ENCODE results near the gene PLXND1. TPM values are rescaled to one million over a fixed set of nuclear protein-coding genes. Genes with fewer than 3 reads are reported as not detected.

Gene PLXND1
- total and polyA plus RNA-seq, 7 experiments from 2014 or later, result 0.38 to 82.5 (median 7.1) TPM; not detected in 1

GRCh38 chr3:129594907-129595390 is 11.5 kb downstream of the PLXND1 start:
- Mint-ChIP-seq H3K4me3 (peak overlapping the region in 2 of 10 donors; percentile 18 to 34), H3K9me3 (no peaks in the 10 kb centered on the region), H3K4me1 (peaks cover 14 to 38% (median 31%) of the 10 kb centered on the region in 7 donors), H3K36me3 (no peaks in the 10 kb centered on the region), H3K27ac (peak overlapping the region in 2 of 9 donors; percentile 14 to 55), H3K27me3 (peaks cover 0 to 59% (median 5%) of the 10 kb centered on the region in 5 donors)
- intact Hi-C loops (cut with micrococcal nuclease), result loop anchor here in 1 of 2 donors (2.0 kb wide), 1 partner anchor 18 kb away; no protein-coding TSS in a partner anchor
- Histone ChIP-seq H3K36me3 (ENCODE audit: control insufficient read depth in 2 of 3, insufficient read depth in 3 of 3, low read length in 3 of 3) (no peaks in the 10 kb centered on the region), H3K27me3 (ENCODE audit: control insufficient read depth in 2 of 2, insufficient read depth in 2 of 2, low read length in 2 of 2) (no peaks in the 10 kb centered on the region), H3K9me3 (ENCODE audit: control insufficient read depth in 2 of 3, low read length in 3 of 3) (no peaks in the 10 kb centered on the region), H3K27ac (ENCODE audit: low read depth, low read length) (no peak overlapping the region), H3K4me3 (ENCODE audit: low read length) (no peak overlapping the region), H3K4me1 (ENCODE audit: control insufficient read depth in 2 of 2, insufficient read depth in 2 of 2, low read length in 2 of 2) (peaks cover 20 to 28% of the 10 kb centered on the region in 2 donors)
- ChIA-PET POLR2A (interaction anchor here (3.1 kb wide), 1 partner anchor 154 kb away, joined by 10 read pairs; the partner anchor contains the start of genes IFT122 and MBD4), CTCF (no interaction called here)
- ATAC-seq, result no peak
- no peak for DNase-seq

- CTCF ChIA-PET, result no interaction called here
- Histone ChIP-seq H3K27ac (ENCODE audit: low read depth, low read length) (no peak overlapping the region), H3K4me1 (ENCODE audit: control insufficient read depth in 2 of 2, insufficient read depth in 2 of 2, low read length in 2 of 2) (peaks cover 20 to 28% of the 10 kb centered on the region in 2 donors), H3K4me3 (ENCODE audit: low read length) (no peak overlapping the region), H3K9me3 (ENCODE audit: control insufficient read depth in 2 of 3, low read length in 3 of 3) (no peaks in the 10 kb centered on the region), H3K36me3 (ENCODE audit: control insufficient read depth in 2 of 3, insufficient read depth in 3 of 3, low read length in 3 of 3) (no peaks in the 10 kb centered on the region), H3K27me3 (ENCODE audit: control insufficient read depth in 2 of 2, insufficient read depth in 2 of 2, low read length in 2 of 2) (no peaks in the 10 kb centered on the region)
- DNase-seq (no peak), ATAC-seq (no peak)
- Mint-ChIP-seq H3K27me3 (peaks cover 0 to 58% (median 5%) of the 10 kb centered on the region in 5 donors), H3K27ac (peak overlapping the region in 5 of 9 donors; percentile 14 to 89 (median 63)), H3K9me3 (no peaks in the 10 kb centered on the region), H3K36me3 (no peaks in the 10 kb centered on the region), H3K4me3 (peak overlapping the region; percentile 12 to 81 (median 75)), H3K4me1 (peaks cover 14 to 38% (median 31%) of the 10 kb centered on the region in 7 donors)
- intact Hi-C loops (cut with micrococcal nuclease), result loop anchor here in 1 of 2 donors (2.0 kb wide), 1 partner anchor 18 kb away; no protein-coding TSS in a partner anchor
- POLR2A ChIA-PET, result interaction anchor here (1.2 to 3.1 kb wide), 3 partner anchors 11 to 154 kb away, joined by 5 to 12 read pairs (median 10); partner anchors contain the start of genes IFT122, MBD4 and PLXND1
Observed at GRCh38 chr3:129594409-129594808, 12.1 kb downstream of the PLXND1 start.

- peak overlapping the region; percentile 53 to 89 (median 71) for H3K27ac Mint-ChIP-seq
- H3K4me1 Mint-ChIP-seq, result peaks cover 14 to 38% (median 30%) of the 10 kb centered on the region in 7 donors
- H3K27me3 ChIP-seq (ENCODE audit: control insufficient read depth in 2 of 2, insufficient read depth in 2 of 2, low read length in 2 of 2), result no peaks in the 10 kb centered on the region
- DNase-seq, result peak in 7 of 9 donors; percentile 30 to 65 (median 51)
- no peaks in the 10 kb centered on the region for H3K9me3 Mint-ChIP-seq
- peak overlapping the region; percentile 12 for H3K4me3 ChIP-seq (ENCODE audit: low read length)
- CTCF ChIA-PET, result interaction anchor here (0.6 to 0.7 kb wide), 2 partner anchors 17 to 348 kb away, joined by 3 read pairs; no protein-coding TSS in a partner anchor
- H3K9me3 ChIP-seq (ENCODE audit: control insufficient read depth in 2 of 3, low read length in 3 of 3), result no peaks in the 10 kb centered on the region
- intact Hi-C loops (cut with micrococcal nuclease), result loop anchor here in 1 of 2 donors (2.0 kb wide), 1 partner anchor 17 kb away; no protein-coding TSS in a partner anchor
- POLR2A ChIA-PET, result interaction anchor here (1.2 to 3.1 kb wide), 3 partner anchors 12 to 153 kb away, joined by 5 to 12 read pairs (median 10); partner anchors contain the start of genes IFT122, MBD4 and PLXND1
- peaks cover 20 to 28% of the 10 kb centered on the region in 2 donors for H3K4me1 ChIP-seq (ENCODE audit: control insufficient read depth in 2 of 2, insufficient read depth in 2 of 2, low read length in 2 of 2)
- peak overlapping the region; percentile 62 to 81 (median 75) for H3K4me3 Mint-ChIP-seq
- H3K36me3 ChIP-seq (ENCODE audit: control insufficient read depth in 2 of 3, insufficient read depth in 3 of 3, low read length in 3 of 3), result no peaks in the 10 kb centered on the region
- H3K36me3 Mint-ChIP-seq, result no peaks in the 10 kb centered on the region
- no peak overlapping the region for H3K27ac ChIP-seq (ENCODE audit: low read depth, low read length)
- peak; percentile 68 for ATAC-seq
- peaks cover 0 to 57% (median 5%) of the 10 kb centered on the region in 5 donors for H3K27me3 Mint-ChIP-seq
Observed at GRCh38 chr3:129593595-129594339, 12.7 kb downstream of the PLXND1 start.

- Mint-ChIP-seq H3K36me3 (no peaks in the 10 kb centered on the region), H3K27me3 (peaks cover 0 to 57% (median 5%) of the 10 kb centered on the region in 5 donors), H3K27ac (peak overlapping the region in 6 of 9 donors; percentile 55 to 80 (median 69)), H3K4me1 (peaks cover 14 to 38% (median 30%) of the 10 kb centered on the region in 7 donors), H3K4me3 (peak overlapping the region; percentile 38 to 81 (median 74)), H3K9me3 (no peaks in the 10 kb centered on the region)
- no peak for DNase-seq
- no peaks in the 10 kb centered on the region for H3K9me3 ChIP-seq (ENCODE audit: control insufficient read depth in 2 of 3, low read length in 3 of 3)
- no peaks in the 10 kb centered on the region for H3K27me3 ChIP-seq (ENCODE audit: control insufficient read depth in 2 of 2, insufficient read depth in 2 of 2, low read length in 2 of 2)
- intact Hi-C loops (cut with micrococcal nuclease), result no loop called here
- H3K4me1 ChIP-seq (ENCODE audit: control insufficient read depth in 2 of 2, insufficient read depth in 2 of 2, low read length in 2 of 2), result peaks cover 20 to 28% of the 10 kb centered on the region in 2 donors
- peak overlapping the region; percentile 12 for H3K4me3 ChIP-seq (ENCODE audit: low read length)
- ChIA-PET CTCF (interaction anchor here (0.7 kb wide), 1 partner anchor 16 kb away, joined by 3 read pairs; no protein-coding TSS in a partner anchor), POLR2A (interaction anchor here (2.7 to 3.1 kb wide), 2 partner anchors 16 to 153 kb away, joined by 10 to 12 read pairs; partner anchors contain the start of genes IFT122 and MBD4)
- no peak overlapping the region for H3K27ac ChIP-seq (ENCODE audit: low read depth, low read length)
- ATAC-seq, result peak; percentile 5
- H3K36me3 ChIP-seq (ENCODE audit: control insufficient read depth in 2 of 3, insufficient read depth in 3 of 3, low read length in 3 of 3), result no peaks in the 10 kb centered on the region
Observed at GRCh38 chr3:129593230-129593594, 13.3 kb downstream of the PLXND1 start.

- ATAC-seq, result no peak
- no peaks in the 10 kb centered on the region for H3K9me3 Mint-ChIP-seq
- H3K36me3 ChIP-seq (ENCODE audit: control insufficient read depth in 2 of 3, insufficient read depth in 3 of 3, low read length in 3 of 3), result no peaks in the 10 kb centered on the region
- H3K27ac Mint-ChIP-seq, result peak overlapping the region in 4 of 9 donors; percentile 55 to 80 (median 70)
- H3K27me3 ChIP-seq (ENCODE audit: control insufficient read depth in 2 of 2, insufficient read depth in 2 of 2, low read length in 2 of 2), result no peaks in the 10 kb centered on the region
- ChIA-PET CTCF (no interaction called here), POLR2A (interaction anchor here (2.7 to 3.1 kb wide), 2 partner anchors 16 to 152 kb away, joined by 10 to 12 read pairs; partner anchors contain the start of genes IFT122 and MBD4)
- peaks cover 20 to 28% of the 10 kb centered on the region in 2 donors for H3K4me1 ChIP-seq (ENCODE audit: control insufficient read depth in 2 of 2, insufficient read depth in 2 of 2, low read length in 2 of 2)
- no peak overlapping the region for H3K27ac ChIP-seq (ENCODE audit: low read depth, low read length)
- H3K4me3 Mint-ChIP-seq, result peak overlapping the region in 7 of 10 donors; percentile 38 to 81 (median 72)
- intact Hi-C loops (cut with micrococcal nuclease), result no loop called here
- H3K4me1 Mint-ChIP-seq, result peaks cover 14 to 38% (median 31%) of the 10 kb centered on the region in 7 donors
- H3K36me3 Mint-ChIP-seq, result no peaks in the 10 kb centered on the region
- no peak overlapping the region for H3K4me3 ChIP-seq (ENCODE audit: low read length)
- H3K9me3 ChIP-seq (ENCODE audit: control insufficient read depth in 2 of 3, low read length in 3 of 3), result no peaks in the 10 kb centered on the region
- peaks cover 0 to 53% (median 5%) of the 10 kb centered on the region in 5 donors for H3K27me3 Mint-ChIP-seq
- no peak for DNase-seq
Observed at GRCh38 chr3:129592381-129593131, 13.9 kb downstream of the PLXND1 start.

DNA sequence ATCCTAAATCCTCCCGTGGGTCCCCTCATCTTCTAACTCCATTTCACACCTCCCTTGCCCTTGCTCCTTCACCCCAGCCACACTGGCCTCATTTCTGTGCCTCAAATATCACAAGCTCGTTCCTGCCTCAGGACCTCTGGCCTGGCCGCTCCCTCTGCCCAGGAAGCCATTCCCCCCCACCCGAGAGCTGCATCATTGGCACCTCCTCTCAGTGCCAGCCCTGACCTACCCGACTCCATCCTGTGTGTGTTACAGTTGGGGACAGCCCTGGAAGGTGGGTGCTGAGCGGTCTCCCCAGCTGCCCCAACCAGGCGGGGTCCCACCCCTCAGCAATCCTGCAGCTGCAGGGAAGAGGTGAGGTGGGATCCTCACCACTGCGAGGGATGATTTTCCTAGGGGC is 14.5 kb downstream of the PLXND1 start:
- Histone ChIP-seq H3K4me3 (ENCODE audit: low read length) (no peak overlapping the region), H3K27ac (ENCODE audit: low read depth, low read length) (no peak overlapping the region), H3K4me1 (ENCODE audit: control insufficient read depth in 2 of 2, insufficient read depth in 2 of 2, low read length in 2 of 2) (peaks cover 20 to 28% of the 10 kb centered on the region in 2 donors), H3K27me3 (ENCODE audit: control insufficient read depth in 2 of 2, insufficient read depth in 2 of 2, low read length in 2 of 2) (no peaks in the 10 kb centered on the region), H3K36me3 (ENCODE audit: control insufficient read depth in 2 of 3, insufficient read depth in 3 of 3, low read length in 3 of 3) (no peaks in the 10 kb centered on the region), H3K9me3 (ENCODE audit: control insufficient read depth in 2 of 3, low read length in 3 of 3) (no peaks in the 10 kb centered on the region)
- H3K9me3 Mint-ChIP-seq, result no peaks in the 10 kb centered on the region
- intact Hi-C loops (cut with micrococcal nuclease), result no loop called here
- H3K27ac Mint-ChIP-seq, result peak overlapping the region in 3 of 9 donors; percentile 1 to 54 (median 36)
- H3K27me3 Mint-ChIP-seq, result peaks cover 0 to 53% (median 5%) of the 10 kb centered on the region in 5 donors
- H3K4me3 Mint-ChIP-seq, result peak overlapping the region in 4 of 10 donors; percentile 9 to 54 (median 20)
- DNase-seq (no peak), ATAC-seq (no peak)
- peaks cover 14 to 38% (median 29%) of the 10 kb centered on the region in 7 donors for H3K4me1 Mint-ChIP-seq
- no peaks in the 10 kb centered on the region for H3K36me3 Mint-ChIP-seq
- ChIA-PET CTCF (no interaction called here), POLR2A (interaction anchor here (2.7 kb wide), 1 partner anchor 15 kb away, joined by 12 read pairs; no protein-coding TSS in a partner anchor)
